Smooth muscle cell (in vitro differentiated cells): ENCODE data around the gene EIF2B5. TPM values are rescaled to one million over a fixed set of nuclear protein-coding genes. Genes with fewer than 3 reads are reported as not detected.

Experiments
- DNase-seq: peaks from one replicate; lab custom pipeline; 2025; ENCODE audit not compliant: unreplicated experiment; lab: John Stamatoyannopoulos, UW
- H2AFZ ChIP-seq: fragments of 200-600 bp; sonication (generic); 2 replicates; pipeline ENCODE4 v1.6.0; 2016; ENCODE audit warnings: antibody characterized with exemption, low read depth, mild to moderate bottlenecking
- H3F3A ChIP-seq: fragments of 200-600 bp; sonication (generic); 2 replicates; pipeline ENCODE4 v1.6.0; 2017; ENCODE audit warnings: antibody characterized with exemption, low read depth
- H3K27ac ChIP-seq: fragments of 200-600 bp; sonication (generic); 2 replicates; pipeline ENCODE4 v1.5.1; 2016; ENCODE audit warnings: low read depth, mild to moderate bottlenecking
- H3K27me3 ChIP-seq: fragments of 200-600 bp; sonication (generic); 2 replicates; pipeline ENCODE4 v1.6.1; 2016; ENCODE audit warnings: low read depth, mild to moderate bottlenecking
- H3K36me3 ChIP-seq: fragments of 200-600 bp; sonication (generic); 2 replicates; pipeline ENCODE4 v1.5.1; 2016; ENCODE audit warnings: low read depth
- H3K4me1 ChIP-seq: fragments of 200-600 bp; sonication (generic); 2 replicates; pipeline ENCODE4 v1.5.1; 2016; ENCODE audit warnings: low read depth
- H3K4me2 ChIP-seq: fragments of 200-600 bp; sonication (generic); 2 replicates; pipeline ENCODE4 v1.6.0; 2016; ENCODE audit warnings: mild to moderate bottlenecking
- H3K4me3 ChIP-seq: fragments of 200-600 bp; sonication (generic); 2 replicates; pipeline ENCODE4 v1.5.1; 2016; ENCODE audit warnings: mild to moderate bottlenecking
- H3K79me2 ChIP-seq: fragments of 200-600 bp; sonication (generic); 2 replicates; pipeline ENCODE4 v1.6.0; 2016; ENCODE audit warnings: low read depth, mild to moderate bottlenecking
- H3K9ac ChIP-seq: fragments of 200-600 bp; sonication (generic); 2 replicates; pipeline ENCODE4 v1.6.0; 2016; ENCODE audit warnings: low read depth
- H3K9me3 ChIP-seq: fragments of 200-600 bp; sonication (generic); replicated peaks from 2 replicates; pipeline ENCODE4 v1.5.1; 2016; ENCODE audit warnings: low read depth
- H4K20me1 ChIP-seq: fragments of 200-600 bp; sonication (generic); 2 replicates; pipeline ENCODE4 v1.6.0; 2016; ENCODE audit warnings: low read depth
- CTCF ChIP-seq: fragments of 200-600 bp; sonication (generic); IDR thresholded peaks from 2 replicates; pipeline ENCODE4 v1.5.1; 2017; ENCODE audit warnings: borderline replicate concordance, mild to moderate bottlenecking, antibody characterized with exemption; ENCODE audit not compliant: insufficient read depth, poor library complexity, severe bottlenecking
- WGBS: methylation state at CpG from one replicate; pipeline ENCODE4 v1.1.7; 2016; ENCODE audit warnings: low lambda C conversion rate; 5-methylcytosine and 5-hydroxymethylcytosine counted together
- polyA plus RNA-seq: library from polyadenylated mRNA; unstranded; fragments of >200 nt; fragmentation: Nextera tagmentation; extraction: Ambion mirVana; gene quantifications from 2 replicates; pipeline ENCODE4 v1.2.1, GENCODE V29; 2016
- total RNA-seq: library from RNA; depleted of rRNA; stranded (reverse); fragments of >200 nt; gene quantifications from 2 replicates; pipeline ENCODE4 v1.2.3, GENCODE V29; 2014

Gene EIF2B5
- total and polyA plus RNA-seq, 2 experiments from 2014 or later, result 25.3 to 32.3 TPM

- Histone ChIP-seq H3K4me3 (peak within 1 kb of the TSS; percentile 99), H3K27ac (peak within 1 kb of the TSS; percentile 94), H3K36me3 (no peaks in the 10 kb centered on the region), H3F3A (peaks cover 55% of the 10 kb centered on the region), H3K79me2 (peaks cover 39% of the 10 kb centered on the region), H3K4me2 (peak within 1 kb of the TSS; percentile 98), H3K9ac (peak within 1 kb of the TSS; percentile 99), H2AFZ (no peak within 1 kb of the TSS), H4K20me1 (peaks cover 39% of the 10 kb centered on the region), H3K9me3 (no peaks in the 10 kb centered on the region), H3K4me1 (peaks cover 24% of the 10 kb centered on the region), H3K27me3 (no peaks in the 10 kb centered on the region)
- TF ChIP-seq CTCF, result no peak
- DNase-seq, result peak; percentile 89
- WGBS, result 0% methylated on average over 44 of the region's 73 CpGs
Observed at GRCh38 chr3:184174646-184175492, 39.7 kb downstream of the EIF2B5 start, which contains the start of gene AP2M1. TSS of gene AP2M1 (plus strand) at chr3:184174855. CDS start at chr3:184176994, 2,139 bp downstream.

GRCh38 chr3:184175506-184175905, 40.3 kb downstream of the EIF2B5 start:
- peak overlapping the region; percentile 99 for H3K9ac ChIP-seq
- H2AFZ ChIP-seq, result no peak overlapping the region

GRCh38 chr3:184175981-184176376, 40.8 kb downstream of the EIF2B5 start:
- Histone ChIP-seq H3K79me2 (peaks cover 49% of the 10 kb centered on the region), H2AFZ (no peak overlapping the region), H3K27ac (peak overlapping the region; percentile 94), H4K20me1 (peaks cover 48% of the 10 kb centered on the region), H3K4me3 (peak overlapping the region; percentile 99), H3K36me3 (peaks cover 2% of the 10 kb centered on the region), H3K27me3 (no peaks in the 10 kb centered on the region), H3K9me3 (no peaks in the 10 kb centered on the region), H3K9ac (peak overlapping the region; percentile 99), H3K4me1 (peaks cover 24% of the 10 kb centered on the region), H3K4me2 (peak overlapping the region; percentile 98), H3F3A (peaks cover 66% of the 10 kb centered on the region)
- DNase-seq, result no peak
- TF ChIP-seq CTCF, result no peak
- WGBS, result 7% methylated on average over 3 of the region's 3 CpGs

More at GRCh38 chr3:184175506-184175905, 40.3 kb downstream of the EIF2B5 start:
- peaks cover 24% of the 10 kb centered on the region for H3K4me1 ChIP-seq
- H3K27ac ChIP-seq, result peak overlapping the region; percentile 94
- no peaks in the 10 kb centered on the region for H3K27me3 ChIP-seq
- H3K36me3 ChIP-seq, result no peaks in the 10 kb centered on the region
- peaks cover 62% of the 10 kb centered on the region for H3F3A ChIP-seq
- H3K4me2 ChIP-seq, result peak overlapping the region; percentile 98
- H3K9me3 ChIP-seq, result no peaks in the 10 kb centered on the region
- 5% methylated on average over 8 of the region's 8 CpGs for WGBS
- H3K79me2 ChIP-seq, result peaks cover 45% of the 10 kb centered on the region
- TF ChIP-seq CTCF, result no peak
- peak overlapping the region; percentile 99 for H3K4me3 ChIP-seq
- no peak for DNase-seq
- H4K20me1 ChIP-seq, result peaks cover 45% of the 10 kb centered on the region
